WI38 (cell line): Measurements from ENCODE around the gene FYN.

Experiments used
- H3K4me3 ChIP-seq: 2 replicates; pipeline ENCODE4 v1.5.1; 2011; ENCODE audit warnings: low read depth, mild to moderate bottlenecking, control low read depth, low read length
- CTCF ChIP-seq: IDR thresholded peaks from 2 replicates; pipeline ENCODE4 v1.5.1; 2012; ENCODE audit warnings: low read depth, mild to moderate bottlenecking, control low read depth, low read length

FYN gene

GRCh38 chr6:111746983-111747382 is 126.3 kb downstream of the FYN start:
- TF ChIP-seq CTCF, result no peak
- no peak overlapping the region for H3K4me3 ChIP-seq

- no peak for TF ChIP-seq CTCF
- no peak overlapping the region for H3K4me3 ChIP-seq
These were observed 127.6 kb downstream of the FYN start for GRCh38 chr6:111745636-111746035.

- H3K4me3 ChIP-seq, result no peak overlapping the region
These were observed 128.1 kb downstream of the FYN start for GRCh38 chr6:111745186-111745585.

GRCh38 chr6:111743862-111744692 is 129.2 kb downstream of the FYN start:
- no peak for TF ChIP-seq CTCF
- H3K4me3 ChIP-seq, result no peak overlapping the region

More at GRCh38 chr6:111745186-111745585, 128.1 kb downstream of the FYN start:
- TF ChIP-seq CTCF, result no peak

GRCh38 chr6:111743360-111743759 is 129.9 kb downstream of the FYN start:
- H3K4me3 ChIP-seq, result no peak overlapping the region
- no peak for TF ChIP-seq CTCF

GRCh38 chr6:111741177-111741952 is 131.9 kb downstream of the FYN start:
- TF ChIP-seq CTCF, result no peak
- H3K4me3 ChIP-seq, result no peak overlapping the region

- H3K4me3 ChIP-seq, result no peak overlapping the region
- no peak for TF ChIP-seq CTCF
These were observed 132.7 kb downstream of the FYN start for GRCh38 chr6:111740506-111740905.
